Parathyroid adenoma (tissue), 2 donors: ENCODE results near the gene SAG.

ENCODE experiments used
- H2AFZ ChIP-seq: fragments of 300-600 bp; sonication (generic); one replicate; pipeline ENCODE4 v1.7.0; 2017; ENCODE audit warnings: antibody characterized with exemption, mild to moderate bottlenecking
- H3K27ac ChIP-seq: fragments of 300-600 bp; sonication (generic); one replicate; pipeline ENCODE4 v1.7.0; 2017
- H3K27me3 ChIP-seq: fragments of 300-600 bp; sonication (generic); one replicate; pipeline ENCODE4 v1.7.0; 2017; ENCODE audit warnings: low read length; ENCODE audit not compliant: control insufficient read depth, insufficient read depth
- H3K36me3 ChIP-seq: fragments of 300-600 bp; sonication (generic); one replicate; pipeline ENCODE4 v1.7.0; 2017; ENCODE audit warnings: low read length; ENCODE audit not compliant: control insufficient read depth, insufficient read depth
- H3K4me1 ChIP-seq: fragments of 300-600 bp; sonication (generic); one replicate; pipeline ENCODE4 v1.7.0; 2017; ENCODE audit warnings: control low read depth
- H3K4me2 ChIP-seq: fragments of 300-600 bp; sonication (generic); one replicate; pipeline ENCODE4 v1.7.0; 2017; ENCODE audit warnings: low read length
- H3K4me3 ChIP-seq: fragments of 300-600 bp; sonication (generic); one replicate; pipeline ENCODE4 v1.7.0; 2017; ENCODE audit warnings: low read depth, low read length
- H3K79me2 ChIP-seq: fragments of 300-600 bp; sonication (generic); one replicate; pipeline ENCODE4 v1.7.0; 2017; ENCODE audit warnings: control low read depth
- H3K9ac ChIP-seq: fragments of 300-600 bp; sonication (generic); one replicate; pipeline ENCODE4 v1.7.0; 2017; ENCODE audit warnings: mild to moderate bottlenecking
- H3K9me3 ChIP-seq: fragments of 300-600 bp; sonication (generic); one replicate; pipeline ENCODE4 v1.7.0; 2017; ENCODE audit warnings: low read length; ENCODE audit not compliant: control insufficient read depth
- TF ChIP-seq, protein P1 (sequence below): fragments of 300-600 bp; sonication (generic); IDR thresholded peaks from one replicate; pipeline ENCODE4 v1.7.0; 2017; ENCODE audit warnings: antibody characterized with exemption, mild to moderate bottlenecking
- donor health status: primary hyperparathyroidism.

SAG gene

GRCh38 chr2:233387667-233388528 is 80.3 kb downstream of the SAG start:
- H3K9ac ChIP-seq, result no peak overlapping the region
- no peak overlapping the region for H3K4me3 ChIP-seq

GRCh38 chr2:233389601-233390125 is 82.0 kb downstream of the SAG start:
- TF ChIP-seq, protein P1, sequence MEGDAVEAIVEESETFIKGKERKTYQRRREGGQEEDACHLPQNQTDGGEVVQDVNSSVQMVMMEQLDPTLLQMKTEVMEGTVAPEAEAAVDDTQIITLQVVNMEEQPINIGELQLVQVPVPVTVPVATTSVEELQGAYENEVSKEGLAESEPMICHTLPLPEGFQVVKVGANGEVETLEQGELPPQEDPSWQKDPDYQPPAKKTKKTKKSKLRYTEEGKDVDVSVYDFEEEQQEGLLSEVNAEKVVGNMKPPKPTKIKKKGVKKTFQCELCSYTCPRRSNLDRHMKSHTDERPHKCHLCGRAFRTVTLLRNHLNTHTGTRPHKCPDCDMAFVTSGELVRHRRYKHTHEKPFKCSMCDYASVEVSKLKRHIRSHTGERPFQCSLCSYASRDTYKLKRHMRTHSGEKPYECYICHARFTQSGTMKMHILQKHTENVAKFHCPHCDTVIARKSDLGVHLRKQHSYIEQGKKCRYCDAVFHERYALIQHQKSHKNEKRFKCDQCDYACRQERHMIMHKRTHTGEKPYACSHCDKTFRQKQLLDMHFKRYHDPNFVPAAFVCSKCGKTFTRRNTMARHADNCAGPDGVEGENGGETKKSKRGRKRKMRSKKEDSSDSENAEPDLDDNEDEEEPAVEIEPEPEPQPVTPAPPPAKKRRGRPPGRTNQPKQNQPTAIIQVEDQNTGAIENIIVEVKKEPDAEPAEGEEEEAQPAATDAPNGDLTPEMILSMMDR, result no peak

More at GRCh38 chr2:233387667-233388528, 80.3 kb downstream of the SAG start:
- no peaks in the 10 kb centered on the region for H3K9me3 ChIP-seq
- TF ChIP-seq, protein P1, result no peak
- peaks cover 11% of the 10 kb centered on the region for H3K4me1 ChIP-seq
- no peaks in the 10 kb centered on the region for H3K27me3 ChIP-seq
- no peaks in the 10 kb centered on the region for H3K79me2 ChIP-seq
- peak overlapping the region; percentile 65 for H3K27ac ChIP-seq
- peak overlapping the region; percentile 75 for H2AFZ ChIP-seq
- peak overlapping the region; percentile 18 for H3K4me2 ChIP-seq
- H3K36me3 ChIP-seq, result no peaks in the 10 kb centered on the region

DNA sequence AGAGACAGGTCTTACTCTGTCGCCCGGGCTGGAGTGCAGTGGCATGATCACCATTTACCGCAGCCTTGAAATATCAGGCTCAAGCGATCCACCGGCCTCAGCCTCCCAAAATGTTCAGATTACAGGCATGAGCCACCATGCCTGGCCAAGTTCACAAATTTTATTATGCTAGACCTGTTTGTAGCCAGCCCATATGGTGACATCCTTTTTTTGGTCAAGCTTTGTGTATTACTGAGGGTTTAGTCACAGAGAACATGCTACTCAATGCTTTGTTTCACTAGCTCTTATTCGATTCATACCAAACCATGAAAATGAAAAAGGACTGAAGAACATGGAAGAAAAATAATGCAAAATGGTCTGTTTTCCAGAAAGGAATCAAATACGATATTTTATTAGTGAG is 88.1 kb downstream of the SAG start:
- H3K27ac ChIP-seq, result no peak overlapping the region
- peaks cover 8% of the 10 kb centered on the region for H3K79me2 ChIP-seq
- TF ChIP-seq, protein P1, result no peak
- no peaks in the 10 kb centered on the region for H3K36me3 ChIP-seq
- H3K4me2 ChIP-seq, result no peak overlapping the region
- H3K27me3 ChIP-seq, result no peaks in the 10 kb centered on the region
- no peak overlapping the region for H3K9ac ChIP-seq
- no peak overlapping the region for H2AFZ ChIP-seq
- no peaks in the 10 kb centered on the region for H3K4me1 ChIP-seq
- H3K4me3 ChIP-seq, result no peak overlapping the region
- no peaks in the 10 kb centered on the region for H3K9me3 ChIP-seq

More at GRCh38 chr2:233389601-233390125, 82.0 kb downstream of the SAG start:
- Histone ChIP-seq H3K36me3 (no peaks in the 10 kb centered on the region), H3K4me1 (peaks cover 11% of the 10 kb centered on the region), H3K4me3 (no peak overlapping the region), H3K9ac (no peak overlapping the region), H2AFZ (no peak overlapping the region), H3K27me3 (no peaks in the 10 kb centered on the region), H3K9me3 (no peaks in the 10 kb centered on the region), H3K27ac (no peak overlapping the region), H3K4me2 (no peak overlapping the region), H3K79me2 (no peaks in the 10 kb centered on the region)
